Measurements from ENCODE around the gene GAS6. TPM values are rescaled to one million over a fixed set of nuclear protein-coding genes. Genes with fewer than 3 reads are reported as not detected.
"Not testable (repeated sequence)": the region's sequence is repeated elsewhere in the genome, so short reads cannot be mapped to it uniquely, and the experiment has no call there.

Gene GAS6
- polyA plus RNA-seq, 1 donor from 2014 or later: 52.4 TPM

GRCh38 chr13:113835461-113836270 is 28.2 kb downstream of the GAS6 start:
- Histone ChIP-seq H2AFZ (ENCODE audit: low read depth, low read length) (no peak overlapping the region), H3K4me2 (ENCODE audit: low read length) (no peak overlapping the region), H3K9me3 (ENCODE audit: low read length) (no peaks in the 10 kb centered on the region), H3K36me3 (ENCODE audit: insufficient read depth, low read length) (no peaks in the 10 kb centered on the region), H4K20me1 (ENCODE audit: insufficient read depth) (no peaks in the 10 kb centered on the region), H3K27me3 (ENCODE audit: insufficient read depth, low read depth, low read length) (no peaks in the 10 kb centered on the region), H3K9me2 (ENCODE audit: insufficient read depth, low read length) (no peaks in the 10 kb centered on the region), H3K9ac (ENCODE audit: low read length) (no peak overlapping the region), H3K4me3 (ENCODE audit: low read length) (no peak overlapping the region), H3F3A (ENCODE audit: insufficient read depth, low read length, poor library complexity, severe bottlenecking) (no peaks in the 10 kb centered on the region), H3K79me2 (replicated peaks; ENCODE audit: insufficient read depth, low read length) (no peaks in the 10 kb centered on the region), H3K27ac (ENCODE audit: low read length) (no peak overlapping the region)
- TF ChIP-seq TAF1 (IDR thresholded peaks at IDR 0.05; ENCODE audit: low read depth) (no peak), CTCF (IDR thresholded peaks at IDR 0.05; ENCODE audit: poor library complexity, severe bottlenecking) (no peak), REST (IDR thresholded peaks at IDR 0.05; ENCODE audit: borderline replicate concordance) (no peak), POLR2AphosphoS5 (IDR thresholded peaks at IDR 0.05) (no peak), EP300 (conservative IDR thresholded peaks at IDR 0.05; ENCODE audit: poor library complexity, severe bottlenecking) (no peak), MXI1 (conservative IDR thresholded peaks at IDR 0.05; ENCODE audit: poor library complexity, severe bottlenecking) (no peak), RAD21 (conservative IDR thresholded peaks at IDR 0.05) (no peak), SMC3 (conservative IDR thresholded peaks at IDR 0.05; ENCODE audit: poor library complexity) (no peak), EZH2 (IDR thresholded peaks at IDR 0.05; ENCODE audit: borderline replicate concordance, insufficient read depth, low read length, poor library complexity, severe bottlenecking) (no peak)

GRCh38 chr13:113834496-113835200 is 29.2 kb downstream of the GAS6 start:
- H3K36me3 ChIP-seq (ENCODE audit: insufficient read depth, low read length): no peaks in the 10 kb centered on the region
- H3K9ac ChIP-seq (ENCODE audit: low read length): no peak overlapping the region
- H4K20me1 ChIP-seq (ENCODE audit: insufficient read depth): no peaks in the 10 kb centered on the region
- H3K27ac ChIP-seq (ENCODE audit: low read length): no peak overlapping the region
- H3F3A ChIP-seq (ENCODE audit: insufficient read depth, low read length, poor library complexity, severe bottlenecking): no peaks in the 10 kb centered on the region
- no peaks in the 10 kb centered on the region for H3K9me3 ChIP-seq (ENCODE audit: low read length)
- no peak overlapping the region for H3K4me3 ChIP-seq (ENCODE audit: low read length)
- TF ChIP-seq MXI1 (conservative IDR thresholded peaks at IDR 0.05; ENCODE audit: poor library complexity, severe bottlenecking) (no peak), EP300 (conservative IDR thresholded peaks at IDR 0.05; ENCODE audit: poor library complexity, severe bottlenecking) (no peak), REST (IDR thresholded peaks at IDR 0.05; ENCODE audit: borderline replicate concordance) (no peak)
- H2AFZ ChIP-seq (ENCODE audit: low read depth, low read length): no peak overlapping the region
- no peaks in the 10 kb centered on the region for H3K27me3 ChIP-seq (ENCODE audit: insufficient read depth, low read depth, low read length)
- no peaks in the 10 kb centered on the region for H3K9me2 ChIP-seq (ENCODE audit: insufficient read depth, low read length)
- H3K79me2 ChIP-seq (replicated peaks; ENCODE audit: insufficient read depth, low read length): no peaks in the 10 kb centered on the region
- H3K4me2 ChIP-seq (ENCODE audit: low read length): no peak overlapping the region

- not testable (repeated sequence) for H3K79me2 ChIP-seq (replicated peaks; ENCODE audit: insufficient read depth, low read length); H3K4me3 ChIP-seq (ENCODE audit: low read length); H3K9me2 ChIP-seq (ENCODE audit: insufficient read depth, low read length); H3K9me3 ChIP-seq (ENCODE audit: low read length); H3K36me3 ChIP-seq (ENCODE audit: insufficient read depth, low read length); H4K20me1 ChIP-seq (ENCODE audit: insufficient read depth); H3K27me3 ChIP-seq (ENCODE audit: insufficient read depth, low read depth, low read length); H3F3A ChIP-seq (ENCODE audit: insufficient read depth, low read length, poor library complexity, severe bottlenecking); H3K27ac ChIP-seq (ENCODE audit: low read length); H3K4me2 ChIP-seq (ENCODE audit: low read length); H3K9ac ChIP-seq (ENCODE audit: low read length); H2AFZ ChIP-seq (ENCODE audit: low read depth, low read length)
Measured at GRCh38 chr13:113834006-113834405, 29.9 kb downstream of the GAS6 start.
